ENCODE results near the gene HRNR. TPM values are rescaled to one million over a fixed set of nuclear protein-coding genes. Genes with fewer than 3 reads are reported as not detected.

HRNR gene
- total and polyA plus RNA-seq, 2 experiments from 2014 or later: not detected

- H2AFZ ChIP-seq: no peak overlapping the region
- no peaks in the 10 kb centered on the region for H3K9me2 ChIP-seq (replicated peaks; ENCODE audit: insufficient read depth)
These were observed 25.0 kb downstream of the HRNR start for GRCh38 chr1:152198982-152199381.

GRCh38 chr1:152197361-152197941 lies 26.5 kb downstream of the HRNR start:
- H3K4me1 ChIP-seq (ENCODE audit: insufficient read depth): no peaks in the 10 kb centered on the region
- H3K79me2 ChIP-seq: no peaks in the 10 kb centered on the region
- DNase-seq (ENCODE audit: low spot score): no peak
- H3K27me3 ChIP-seq: no peaks in the 10 kb centered on the region
- H3K4me2 ChIP-seq: no peak overlapping the region
- TF ChIP-seq EZH2phosphoT487 (IDR thresholded peaks at IDR 0.05; ENCODE audit: low read depth, severe bottlenecking, unreplicated experiment) (no peak), EZH2 (IDR thresholded peaks at IDR 0.05; ENCODE audit: borderline replicate concordance) (no peak)
- TF ChIP-seq, protein P1, sequence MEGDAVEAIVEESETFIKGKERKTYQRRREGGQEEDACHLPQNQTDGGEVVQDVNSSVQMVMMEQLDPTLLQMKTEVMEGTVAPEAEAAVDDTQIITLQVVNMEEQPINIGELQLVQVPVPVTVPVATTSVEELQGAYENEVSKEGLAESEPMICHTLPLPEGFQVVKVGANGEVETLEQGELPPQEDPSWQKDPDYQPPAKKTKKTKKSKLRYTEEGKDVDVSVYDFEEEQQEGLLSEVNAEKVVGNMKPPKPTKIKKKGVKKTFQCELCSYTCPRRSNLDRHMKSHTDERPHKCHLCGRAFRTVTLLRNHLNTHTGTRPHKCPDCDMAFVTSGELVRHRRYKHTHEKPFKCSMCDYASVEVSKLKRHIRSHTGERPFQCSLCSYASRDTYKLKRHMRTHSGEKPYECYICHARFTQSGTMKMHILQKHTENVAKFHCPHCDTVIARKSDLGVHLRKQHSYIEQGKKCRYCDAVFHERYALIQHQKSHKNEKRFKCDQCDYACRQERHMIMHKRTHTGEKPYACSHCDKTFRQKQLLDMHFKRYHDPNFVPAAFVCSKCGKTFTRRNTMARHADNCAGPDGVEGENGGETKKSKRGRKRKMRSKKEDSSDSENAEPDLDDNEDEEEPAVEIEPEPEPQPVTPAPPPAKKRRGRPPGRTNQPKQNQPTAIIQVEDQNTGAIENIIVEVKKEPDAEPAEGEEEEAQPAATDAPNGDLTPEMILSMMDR (IDR thresholded peaks at IDR 0.05; ENCODE audit: poor library complexity): no peak
- no peaks in the 10 kb centered on the region for H4K20me1 ChIP-seq (ENCODE audit: insufficient read depth, poor library complexity, severe bottlenecking)
- H2AFZ ChIP-seq: no peak overlapping the region
- H3K27ac ChIP-seq: no peak overlapping the region
- no peaks in the 10 kb centered on the region for H3K9me2 ChIP-seq (replicated peaks; ENCODE audit: insufficient read depth)
- H3K4me3 ChIP-seq: no peak overlapping the region
- no peaks in the 10 kb centered on the region for H3K36me3 ChIP-seq (replicated peaks; ENCODE audit: insufficient read depth, low read depth)
- no peaks in the 10 kb centered on the region for H3K9me3 ChIP-seq (ENCODE audit: low read depth)

More at GRCh38 chr1:152198982-152199381, 25.0 kb downstream of the HRNR start:
- Histone ChIP-seq H3K36me3 (replicated peaks; ENCODE audit: insufficient read depth, low read depth) (no peaks in the 10 kb centered on the region), H3K79me2 (no peaks in the 10 kb centered on the region), H3K4me1 (ENCODE audit: insufficient read depth) (no peaks in the 10 kb centered on the region), H3K9me3 (ENCODE audit: low read depth) (no peaks in the 10 kb centered on the region), H3K27ac (no peak overlapping the region), H4K20me1 (ENCODE audit: insufficient read depth, poor library complexity, severe bottlenecking) (no peaks in the 10 kb centered on the region), H3K4me3 (no peak overlapping the region), H3K27me3 (no peaks in the 10 kb centered on the region), H3K4me2 (no peak overlapping the region)
- no peak for DNase-seq (ENCODE audit: low spot score)
- TF ChIP-seq EZH2 (IDR thresholded peaks at IDR 0.05; ENCODE audit: borderline replicate concordance) (no peak), EZH2phosphoT487 (IDR thresholded peaks at IDR 0.05; ENCODE audit: low read depth, severe bottlenecking, unreplicated experiment) (no peak)
- TF ChIP-seq, protein P1 (IDR thresholded peaks at IDR 0.05; ENCODE audit: poor library complexity): no peak

GRCh38 chr1:152191711-152192110 lies 32.3 kb downstream of the HRNR start:
- no peaks in the 10 kb centered on the region for H3K27me3 ChIP-seq
- TF ChIP-seq, protein P1 (IDR thresholded peaks at IDR 0.05; ENCODE audit: poor library complexity): no peak
- TF ChIP-seq EZH2 (IDR thresholded peaks at IDR 0.05; ENCODE audit: borderline replicate concordance): no peak
- no peak for TF ChIP-seq EZH2phosphoT487 (IDR thresholded peaks at IDR 0.05; ENCODE audit: low read depth, severe bottlenecking, unreplicated experiment)

DNA sequence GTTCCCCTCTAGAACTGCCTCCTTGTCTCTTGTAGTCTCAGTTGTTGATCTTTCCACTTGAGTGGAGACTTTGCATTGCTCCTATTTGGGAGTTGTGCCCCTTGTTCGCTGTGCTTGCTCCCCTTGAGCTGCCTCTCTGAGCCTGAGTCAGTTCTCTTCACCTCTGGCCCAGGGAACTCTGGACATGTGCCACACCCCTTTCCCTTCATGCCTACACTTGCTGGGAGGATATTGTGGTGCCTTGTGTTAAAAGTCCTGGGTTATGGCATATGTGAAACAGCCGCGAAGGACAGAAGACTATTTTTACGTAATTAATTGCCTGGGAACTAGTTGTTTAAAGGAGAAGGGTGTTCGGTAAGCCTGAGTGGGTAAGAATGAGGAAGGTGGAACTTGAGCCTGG lies 32.7 kb downstream of the HRNR start:
- DNase-seq (ENCODE audit: low spot score): no peak
- no peaks in the 10 kb centered on the region for H3K79me2 ChIP-seq
- no peak overlapping the region for H3K27ac ChIP-seq
- H3K4me1 ChIP-seq (ENCODE audit: insufficient read depth): no peaks in the 10 kb centered on the region
- H3K27me3 ChIP-seq: no peaks in the 10 kb centered on the region
- TF ChIP-seq EZH2 (IDR thresholded peaks at IDR 0.05; ENCODE audit: borderline replicate concordance): no peak
- no peak for TF ChIP-seq EZH2phosphoT487 (IDR thresholded peaks at IDR 0.05; ENCODE audit: low read depth, severe bottlenecking, unreplicated experiment)
- TF ChIP-seq, protein P1 (IDR thresholded peaks at IDR 0.05; ENCODE audit: poor library complexity): no peak
- no peaks in the 10 kb centered on the region for H4K20me1 ChIP-seq (ENCODE audit: insufficient read depth, poor library complexity, severe bottlenecking)
- no peaks in the 10 kb centered on the region for H3K9me3 ChIP-seq (ENCODE audit: low read depth)
- no peaks in the 10 kb centered on the region for H3K9me2 ChIP-seq (replicated peaks; ENCODE audit: insufficient read depth)
- H3K4me2 ChIP-seq: no peak overlapping the region
- H3K36me3 ChIP-seq (replicated peaks; ENCODE audit: insufficient read depth, low read depth): no peaks in the 10 kb centered on the region
- WGBS (ENCODE audit: low lambda C conversion rate, missing lambda C conversion rate): 65% methylated on average over 5 of the region's 5 CpGs
- H2AFZ ChIP-seq: no peak overlapping the region
- no peak overlapping the region for H3K4me3 ChIP-seq

More at GRCh38 chr1:152191711-152192110, 32.3 kb downstream of the HRNR start:
- Histone ChIP-seq H4K20me1 (ENCODE audit: insufficient read depth, poor library complexity, severe bottlenecking) (no peaks in the 10 kb centered on the region), H3K79me2 (no peaks in the 10 kb centered on the region), H3K4me2 (no peak overlapping the region), H3K9me3 (ENCODE audit: low read depth) (no peaks in the 10 kb centered on the region), H2AFZ (no peak overlapping the region), H3K4me3 (no peak overlapping the region), H3K27ac (no peak overlapping the region), H3K9me2 (replicated peaks; ENCODE audit: insufficient read depth) (no peaks in the 10 kb centered on the region), H3K36me3 (replicated peaks; ENCODE audit: insufficient read depth, low read depth) (no peaks in the 10 kb centered on the region), H3K4me1 (ENCODE audit: insufficient read depth) (no peaks in the 10 kb centered on the region)
- no peak for DNase-seq (ENCODE audit: low spot score)

All from hepatocyte (in vitro differentiated cells).